Stimulated activated CD8-positive, alpha-beta memory T cell treated with anti-CD3 and anti-CD28 coated beads, Interleukin-15, amount 100 ng/mL, for 4 hours (primary cell): ENCODE data around the gene BTN2A1.

Experiments used
- DNase-seq, 2 donors: peaks; one replicate each; pipeline ENCODE4 v3.0.0-alpha.2; 2020; ENCODE audit warnings: low read depth in 2 of 2

BTN2A1 gene

GRCh38 chr6:26468829-26469228 lies 11.1 kb downstream of the BTN2A1 start:
- no peak for DNase-seq

DNA sequence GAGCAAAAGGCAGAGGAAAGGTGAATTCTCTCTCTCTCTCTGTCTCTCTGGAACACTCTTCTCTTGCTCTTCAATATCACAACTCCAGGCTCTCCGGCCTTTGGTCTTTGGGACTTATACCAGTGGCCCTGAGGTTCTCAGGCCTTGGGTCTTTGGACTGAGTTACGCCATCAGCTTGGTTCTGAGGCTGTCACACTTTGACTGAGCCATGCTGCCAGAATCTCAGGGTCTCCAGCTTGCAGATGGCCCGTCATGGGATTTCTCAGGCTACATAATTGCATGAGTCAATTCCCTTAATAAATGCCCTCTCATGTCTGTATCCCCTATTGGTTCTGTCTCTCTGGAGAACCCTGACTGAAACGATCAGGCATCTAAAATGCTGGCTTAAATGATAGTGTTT lies 12.9 kb downstream of the BTN2A1 start:
- no peak for DNase-seq

GRCh38 chr6:26471970-26472369 lies 14.2 kb downstream of the BTN2A1 start:
- DNase-seq = no peak

GRCh38 chr6:26472549-26473290 lies 15.0 kb downstream of the BTN2A1 start:
- no peak for DNase-seq

- DNase-seq = no peak
Observed at GRCh38 chr6:26473429-26473757, 15.6 kb downstream of the BTN2A1 start.

GRCh38 chr6:26473758-26474438 lies 16.1 kb downstream of the BTN2A1 start:
- peak; percentile 58 to 68 for DNase-seq

GRCh38 chr6:26474439-26474881 lies 16.7 kb downstream of the BTN2A1 start:
- no peak for DNase-seq

- no peak for DNase-seq
Observed at GRCh38 chr6:26475823-26476729, 18.3 kb downstream of the BTN2A1 start.

- no peak for DNase-seq
Observed at GRCh38 chr6:26476896-26477295, 19.1 kb downstream of the BTN2A1 start.

GRCh38 chr6:26477426-26477825 lies 19.7 kb downstream of the BTN2A1 start:
- no peak for DNase-seq

GRCh38 chr6:26478100-26478984 lies 20.6 kb downstream of the BTN2A1 start:
- no peak for DNase-seq

GRCh38 chr6:26478985-26479278 lies 21.2 kb downstream of the BTN2A1 start:
- DNase-seq = no peak

DNA sequence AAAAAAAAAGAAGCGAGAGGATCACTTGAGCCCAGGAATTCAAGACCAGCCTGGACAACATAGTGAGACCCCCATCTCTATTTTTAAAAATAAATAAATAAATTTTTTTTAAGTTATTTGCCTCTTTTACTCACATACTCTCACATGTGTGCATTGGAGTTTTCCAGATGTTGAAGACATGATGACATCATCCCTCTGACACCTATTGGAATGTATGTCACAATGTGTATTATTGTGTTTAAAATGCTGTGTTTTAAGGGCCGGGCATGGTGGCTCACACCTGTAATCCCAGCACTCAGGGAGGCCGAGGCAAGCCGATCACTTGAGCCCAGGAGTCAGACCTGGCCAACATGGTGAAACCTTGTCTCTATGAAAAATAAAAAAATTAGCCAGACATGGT lies 24.6 kb downstream of the BTN2A1 start:
- DNase-seq = no peak

GRCh38 chr6:26483727-26484126 lies 26.0 kb downstream of the BTN2A1 start:
- DNase-seq = no peak

DNA sequence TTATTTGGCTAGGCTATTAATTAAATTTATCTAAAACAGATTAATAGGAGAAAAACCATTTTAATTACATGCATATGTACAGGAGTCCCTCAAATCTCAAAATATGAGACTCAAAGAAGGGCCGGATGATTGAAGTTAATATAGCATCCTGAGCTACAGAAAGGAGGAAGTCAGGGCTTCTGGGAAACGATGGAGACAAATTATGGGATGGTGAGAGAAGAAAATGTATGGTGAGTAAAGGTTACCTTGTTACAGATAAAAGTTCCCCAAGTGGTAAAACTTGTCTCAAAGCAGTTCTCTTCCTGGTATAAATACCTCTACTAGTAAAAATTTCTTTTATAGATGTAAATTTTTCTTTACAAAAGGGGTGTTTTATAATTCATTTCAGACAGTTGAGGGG lies 26.4 kb downstream of the BTN2A1 start:
- no peak for DNase-seq

GRCh38 chr6:26485112-26485780 lies 27.5 kb downstream of the BTN2A1 start:
- no peak for DNase-seq

DNA sequence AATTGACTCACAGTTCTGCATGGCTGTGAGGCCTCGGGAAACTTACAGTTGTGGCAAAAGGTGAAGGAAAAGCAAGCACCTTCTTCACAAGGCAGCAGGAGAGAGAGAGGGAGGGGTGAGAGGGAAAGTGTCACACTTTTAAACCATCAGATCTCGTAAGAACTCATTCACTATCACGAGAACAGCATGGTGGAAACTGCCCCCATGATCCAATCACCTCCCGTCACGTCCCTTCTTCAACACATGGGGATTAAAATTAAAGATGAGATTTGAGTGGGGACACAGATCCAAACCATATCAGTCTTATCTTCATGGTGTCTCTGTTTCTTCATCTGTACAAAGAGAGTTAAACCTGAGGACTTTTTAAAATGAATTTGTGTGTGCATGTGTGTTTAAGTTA lies 28.6 kb downstream of the BTN2A1 start:
- DNase-seq = no peak

DNA sequence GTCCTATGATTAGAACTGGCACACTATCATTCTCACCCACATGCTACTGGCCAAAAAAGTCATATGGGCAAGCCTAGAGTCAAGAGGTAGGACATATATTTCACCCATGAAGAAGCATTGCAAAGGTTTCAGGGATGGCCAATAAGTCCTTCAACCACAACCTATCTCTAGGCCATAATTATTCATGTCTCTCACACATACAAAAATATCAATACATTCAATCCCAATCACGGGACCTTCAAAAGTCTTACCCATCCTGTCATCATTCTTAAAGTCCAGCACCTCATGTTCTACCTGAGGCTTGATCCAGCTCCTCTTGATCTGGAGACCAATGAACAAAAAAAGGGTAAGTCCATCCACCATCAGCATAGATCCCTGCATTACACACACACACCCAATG lies 29.7 kb downstream of the BTN2A1 start:
- DNase-seq = no peak

GRCh38 chr6:26489996-26490964 lies 32.5 kb downstream of the BTN2A1 start:
- no peak for DNase-seq

- no peak for DNase-seq
Observed at GRCh38 chr6:26491604-26492003, 33.8 kb downstream of the BTN2A1 start.
